Gastroesophageal sphincter (tissue), 4 donors: ENCODE data around the gene AP2B1. TPM values are rescaled to one million over a fixed set of nuclear protein-coding genes. Genes with fewer than 3 reads are reported as not detected.

ENCODE experiments used
- ATAC-seq: fragments of 150-250 bp; one replicate; pipeline ENCODE4 v1.9.1; 2016; ENCODE audit warnings: mild to moderate bottlenecking, moderate library complexity
- H3K27ac ChIP-seq, 4 donors: fragments of 200-600 bp; sonication (generic) in 3 of 4; 1 replicate in 3 of 4; 2 replicates in 1 of 4; pipeline ENCODE4 v1.5.1; 2016 to 2019
- H3K27me3 ChIP-seq: fragments of 200-600 bp; sonication (generic); one replicate; pipeline ENCODE4 v1.5.1; 2019
- H3K36me3 ChIP-seq, 2 donors: fragments of 200-600 bp; sonication (generic); one replicate each; pipeline ENCODE4 v1.5.1; 2019; ENCODE audit warnings: control low read depth in 1 of 2
- H3K4me1 ChIP-seq, 3 donors: fragments of 200-600 bp; sonication (generic); 1 replicate in 2 of 3; 2 replicates in 1 of 3; pipeline ENCODE4 v1.5.1; 2016 to 2019; ENCODE audit warnings: control low read depth in 2 of 3
- H3K4me3 ChIP-seq, 2 donors: fragments of 200-600 bp; sonication (generic); one replicate each; pipeline ENCODE4 v1.5.1; 2019; ENCODE audit warnings: mild to moderate bottlenecking in 1 of 2, moderate library complexity in 1 of 2
- H3K9me3 ChIP-seq, 3 donors: fragments of 200-600 bp; sonication (generic); one replicate each; pipeline ENCODE4 v1.5.1; 2017 to 2019; ENCODE audit warnings: control low read depth in 2 of 3
- CTCF ChIP-seq, 4 experiments: fragments of 200-600 bp in 2 of 4; fragments of 450-650 bp in 2 of 4; sonication (generic) in 1 of 4; IDR thresholded peaks; one replicate each; pipeline ENCODE4 v1.5.1; 2017 to 2019; ENCODE audit warnings: antibody characterized with exemption in 4 of 4, mild to moderate bottlenecking in 2 of 4, moderate library complexity in 2 of 4
- EP300 ChIP-seq: sonication (generic); formaldehyde crosslinking; IDR thresholded peaks from one replicate; pipeline ENCODE4 v1.6.1; 2017; ENCODE audit warnings: antibody characterized with exemption, mild to moderate bottlenecking
- POLR2A ChIP-seq, 2 donors: fragments of 450-650 bp; IDR thresholded peaks; one replicate each; pipeline ENCODE4 v1.6.1; 2017; ENCODE audit warnings: antibody characterized with exemption in 2 of 2, mild to moderate bottlenecking in 2 of 2, moderate library complexity in 1 of 2
- POLR2AphosphoS5 ChIP-seq: sonication (generic); formaldehyde crosslinking; IDR thresholded peaks from one replicate; pipeline ENCODE4 v1.6.1; 2017; ENCODE audit warnings: antibody characterized with exemption
- WGBS, 2 donors: methylation state at CpG; one replicate each; pipeline ENCODE4 v1.1.5; 2018; ENCODE audit warnings: low coverage in 1 of 2; 5-methylcytosine and 5-hydroxymethylcytosine counted together
- small RNA-seq, 4 donors: library from RNA; depleted of rRNA; stranded (forward); fragments of <200 nt; gene quantifications; one replicate each; pipeline ENCODE3, GENCODE V24; 2016
- total RNA-seq, 4 donors: library from RNA; depleted of rRNA; stranded (reverse); fragments of >200 nt; gene quantifications; one replicate each; pipeline ENCODE4 v1.1.0, GENCODE V29; 2016

Gene AP2B1
- total RNA-seq, 4 donors from 2014 or later: 104 to 383 (median 185) TPM

GRCh38 chr17:35773679-35774425, 186.7 kb downstream of the AP2B1 start:
- no peaks in the 10 kb centered on the region for H3K27me3 ChIP-seq
- peak; percentile 1 for ATAC-seq
- TF ChIP-seq POLR2A (IDR thresholded peaks at IDR 0.05): no peak
- no peak for TF ChIP-seq CTCF (IDR thresholded peaks at IDR 0.05)
- TF ChIP-seq POLR2AphosphoS5: no peak
- TF ChIP-seq EP300: no peak
- WGBS, 2 donors: 40 to 47% methylated on average over 2 of the region's 10 CpGs
- peaks cover 0 to 9% of the 10 kb centered on the region in 2 donors for H3K36me3 ChIP-seq
- no peaks in the 10 kb centered on the region for H3K9me3 ChIP-seq
- H3K4me3 ChIP-seq: no peak overlapping the region
- H3K27ac ChIP-seq: peak overlapping the region; percentile 88 to 92 (median 90)
- peaks cover 3 to 71% (median 12%) of the 10 kb centered on the region in 3 donors for H3K4me1 ChIP-seq

- peak overlapping the region; percentile 88 to 92 (median 90) for H3K27ac ChIP-seq
- H3K9me3 ChIP-seq: no peaks in the 10 kb centered on the region
- no peak for TF ChIP-seq EP300
- TF ChIP-seq CTCF (IDR thresholded peaks at IDR 0.05): no peak
- peak; percentile 78 for TF ChIP-seq POLR2AphosphoS5
- TF ChIP-seq POLR2A (IDR thresholded peaks at IDR 0.05): peak; percentile 18 to 31
- peak overlapping the region; percentile 8 to 37 for H3K4me3 ChIP-seq
- H3K27me3 ChIP-seq: no peaks in the 10 kb centered on the region
- 20% methylated on average over 1 of the region's 5 CpGs; no CpG with 5 or more reads in 1 of the 2 donors for WGBS, 2 donors
- peaks cover 3 to 74% (median 12%) of the 10 kb centered on the region in 3 donors for H3K4me1 ChIP-seq
- peaks cover 0 to 9% of the 10 kb centered on the region in 2 donors for H3K36me3 ChIP-seq
- peak; percentile 83 for ATAC-seq
Observed at GRCh38 chr17:35774499-35774898, 187.4 kb downstream of the AP2B1 start.

GRCh38 chr17:35775039-35775438, 187.9 kb downstream of the AP2B1 start:
- Histone ChIP-seq H3K4me3 (peak overlapping the region; percentile 8 to 37), H3K27ac (peak overlapping the region; percentile 88 to 92 (median 90)), H3K27me3 (no peaks in the 10 kb centered on the region), H3K4me1 (peaks cover 3 to 74% (median 12%) of the 10 kb centered on the region in 3 donors), H3K36me3 (peaks cover 0 to 9% of the 10 kb centered on the region in 2 donors), H3K9me3 (no peaks in the 10 kb centered on the region)
- no peak for TF ChIP-seq POLR2AphosphoS5
- TF ChIP-seq EP300: no peak
- no peak for TF ChIP-seq POLR2A (IDR thresholded peaks at IDR 0.05)
- TF ChIP-seq CTCF (IDR thresholded peaks at IDR 0.05): no peak
- WGBS, 2 donors: 10 to 37% methylated on average over 3 of the region's 5 CpGs
- no peak for ATAC-seq

GRCh38 chr17:35775583-35775982, 188.5 kb downstream of the AP2B1 start:
- Histone ChIP-seq H3K36me3 (peaks cover 0 to 9% of the 10 kb centered on the region in 2 donors), H3K27ac (peak overlapping the region; percentile 88 to 92 (median 90))
- 59% methylated on average over 5 of the region's 6 CpGs; no CpG with 5 or more reads in 1 of the 2 donors for WGBS, 2 donors

More at GRCh38 chr17:35775583-35775982, 188.5 kb downstream of the AP2B1 start:
- no peaks in the 10 kb centered on the region for H3K9me3 ChIP-seq
- ATAC-seq: no peak
- no peaks in the 10 kb centered on the region for H3K27me3 ChIP-seq
- peak overlapping the region in 1 of 2 donors; percentile 37 for H3K4me3 ChIP-seq
- TF ChIP-seq POLR2A (IDR thresholded peaks at IDR 0.05): no peak
- TF ChIP-seq EP300: no peak
- TF ChIP-seq POLR2AphosphoS5: no peak
- no peak for TF ChIP-seq CTCF (IDR thresholded peaks at IDR 0.05)
- peaks cover 3 to 74% (median 12%) of the 10 kb centered on the region in 3 donors for H3K4me1 ChIP-seq

Small RNA genes lying within 50 kb of the gene (small RNA-seq; reads per million reads assigned to genes)
- gene AC004134.1: 0 reads per million in 4 donors
- gene AC015911.1: 0 reads per million in 4 donors
- gene SNORD7: 116 to 183 (median 122) reads per million in 4 donors

Other genes starting within 250 kb of the AP2B1 start
- 10 to 100 TPM; 17.1 to 25.7 (median 22.2) TPM for gene SLFN11, start 213.7 kb upstream of the AP2B1 start, total RNA-seq
- 10 to 100 TPM in 1 of 4 donors, 1 to 10 TPM in 3; 3.6 to 10.2 (median 6.9) TPM for gene SLFN12, start 154.8 kb upstream of the AP2B1 start, total RNA-seq
- gene SLFN13, start 138.6 kb upstream of the AP2B1 start, total RNA-seq: 10 to 100 TPM in 1 of 4 donors, 1 to 10 TPM in 3; 1.9 to 12.3 (median 5.0) TPM
- gene SLFN12L, start 49.6 kb upstream of the AP2B1 start, total RNA-seq: 1 to 10 TPM in 2 of 4 donors, under 1 TPM in 2; 0.17 to 1.9 (median 0.92) TPM
- gene SLFN14, start 26.5 kb upstream of the AP2B1 start, total RNA-seq: not detected
- gene PEX12, start 8.8 kb upstream of the AP2B1 start, total RNA-seq: 1 to 10 TPM; 3.8 to 7.7 (median 6.8) TPM
- 10 to 100 TPM in 3 of 4 donors, 1 to 10 TPM in 1; 4.2 to 25.9 (median 15.4) TPM for gene RASL10B, start 144.3 kb downstream of the AP2B1 start, total RNA-seq
- 1 to 10 TPM in 1 of 4 donors, not detected in 3; 1.5 TPM for gene GAS2L2, start 165.9 kb downstream of the AP2B1 start, total RNA-seq
- gene C17orf50, start 173.6 kb downstream of the AP2B1 start, total RNA-seq: not detected
- 100 to 1,000 TPM in 2 of 4 donors, 10 to 100 TPM in 2; 78.4 to 139 (median 97.3) TPM for gene MMP28, start 208.3 kb downstream of the AP2B1 start, total RNA-seq
- 100 to 1,000 TPM in 2 of 4 donors, 10 to 100 TPM in 2; 58.2 to 144 (median 109) TPM for gene TAF15, start 222.2 kb downstream of the AP2B1 start, total RNA-seq